HEK293 (cell line): ENCODE data around the gene PTPRN2.

Source experiments
- CTCF ChIA-PET: fragments of 350-600 bp; formaldehyde crosslinking; extraction: SDS; loops from one replicate; lab custom pipeline; 2021; ENCODE audit warnings: antibody characterized with exemption; lab: Yijun Ruan, JAX
- POLR2A ChIA-PET: fragments of 300-600 bp; formaldehyde crosslinking; extraction: SDS; loops from one replicate; lab custom pipeline; 2020; ENCODE audit warnings: antibody characterized with exemption, inconsistent platforms; lab: Yijun Ruan, JAX
- H3K27ac ChIP-seq: fragments of 200-500 bp; sonication (Bioruptor generic); 2 replicates; pipeline ENCODE4 v1.5.1; 2014; ENCODE audit warnings: low read depth, low read length, control low read depth, inconsistent platforms; ENCODE audit errors: extremely low read depth
- H3K36me3 ChIP-seq, 2 experiments: fragments of 200-500 bp in 1 of 2; sonication (Bioruptor generic) in 1 of 2; 1 replicate in 1 of 2; 2 replicates in 1 of 2; pipeline ENCODE4 v1.5.1; 2014 to 2017; ENCODE audit warnings: inconsistent platforms in 2 of 2, low read length in 2 of 2; ENCODE audit not compliant: control insufficient read depth in 2 of 2, insufficient read depth in 1 of 2
- H3K4me1 ChIP-seq: fragments of 200-500 bp; sonication (Bioruptor generic); 2 replicates; pipeline ENCODE4 v1.5.1; 2014; ENCODE audit warnings: mild to moderate bottlenecking, low read length, inconsistent platforms; ENCODE audit not compliant: control insufficient read depth, insufficient read depth
- H3K4me3 ChIP-seq: 2 replicates; pipeline ENCODE4 v1.5.1; 2011; ENCODE audit warnings: low read depth, mild to moderate bottlenecking, control low read depth, low read length, moderate library complexity
- H3K9me3 ChIP-seq: fragments of 200-500 bp; sonication (Bioruptor generic); 2 replicates; pipeline ENCODE4 v1.5.1; 2014; ENCODE audit warnings: low read depth, low read length, inconsistent platforms; ENCODE audit not compliant: control insufficient read depth, insufficient read depth
- GLIS1 ChIP-seq: fragments of 450-650 bp; formaldehyde crosslinking; IDR thresholded peaks from 2 replicates; pipeline ENCODE4 v1.5.1; 2016; ENCODE audit warnings: missing biosample characterization, missing genetic modification characterization
- HOXA7 ChIP-seq: sonication (generic); formaldehyde crosslinking; IDR thresholded peaks from 2 replicates; pipeline ENCODE4 v1.8.1; 2022; ENCODE audit warnings: missing genetic modification reagents, borderline replicate concordance
- IKZF3 ChIP-seq: fragments of 450-650 bp; IDR thresholded peaks from 2 replicates; pipeline ENCODE4 v1.5.0; 2018; ENCODE audit warnings: missing biosample characterization, mild to moderate bottlenecking, missing genetic modification characterization, moderate library complexity
- MZF1 ChIP-seq: fragments of 450-650 bp; formaldehyde crosslinking; IDR thresholded peaks from 2 replicates; pipeline ENCODE4 v1.5.1; 2017; ENCODE audit warnings: missing biosample characterization, missing genetic modification characterization, borderline replicate concordance
- OSR2 ChIP-seq: fragments of 450-650 bp; formaldehyde crosslinking; IDR thresholded peaks from 2 replicates; pipeline ENCODE4 v1.5.1; 2016; ENCODE audit warnings: missing biosample characterization, missing genetic modification characterization
- SALL2 ChIP-seq: fragments of 450-650 bp; formaldehyde crosslinking; IDR thresholded peaks from 2 replicates; pipeline ENCODE4 v1.5.0; 2017; ENCODE audit warnings: missing biosample characterization, mild to moderate bottlenecking, missing genetic modification characterization, borderline replicate concordance
- TRIM28 ChIP-seq: IDR thresholded peaks from 2 replicates; pipeline ENCODE4 v1.6.1; 2011; ENCODE audit warnings: low read length, control low read depth, borderline replicate concordance
- ZBTB21 ChIP-seq: fragments of 450-650 bp; formaldehyde crosslinking; IDR thresholded peaks from 2 replicates; pipeline ENCODE4 v1.5.1; 2017; ENCODE audit warnings: missing biosample characterization, missing genetic modification characterization
- ZFHX2 ChIP-seq: fragments of 450-650 bp; formaldehyde crosslinking; conservative IDR thresholded peaks from 2 replicates; pipeline ENCODE4 v1.5.1; 2016; ENCODE audit warnings: missing biosample characterization, missing genetic modification characterization
- ZFP3 ChIP-seq: fragments of 450-650 bp; formaldehyde crosslinking; IDR thresholded peaks from 2 replicates; pipeline ENCODE4 v1.5.1; 2016; ENCODE audit warnings: low read depth, missing biosample characterization, missing genetic modification characterization
- ZFP37 ChIP-seq: fragments of 450-650 bp; formaldehyde crosslinking; IDR thresholded peaks from 2 replicates; pipeline ENCODE4 v1.5.1; 2016; ENCODE audit warnings: missing biosample characterization, missing genetic modification characterization
- ZFP69B ChIP-seq: fragments of 450-650 bp; formaldehyde crosslinking; IDR thresholded peaks from 2 replicates; pipeline ENCODE4 v1.5.1; 2016; ENCODE audit warnings: missing biosample characterization, missing genetic modification characterization
- ZNF121 ChIP-seq: fragments of 450-650 bp; formaldehyde crosslinking; IDR thresholded peaks from 2 replicates; pipeline ENCODE4 v1.5.1; 2016; ENCODE audit warnings: missing biosample characterization, missing genetic modification characterization
- ZNF133 ChIP-seq: fragments of 450-650 bp; formaldehyde crosslinking; IDR thresholded peaks from 2 replicates; pipeline ENCODE4 v1.5.1; 2016; ENCODE audit warnings: missing biosample characterization, missing genetic modification characterization
- ZNF169 ChIP-seq: fragments of 450-650 bp; formaldehyde crosslinking; IDR thresholded peaks from 2 replicates; pipeline ENCODE4 v1.5.1; 2016; ENCODE audit warnings: missing biosample characterization, missing genetic modification characterization
- ZNF175 ChIP-seq: fragments of 450-650 bp; formaldehyde crosslinking; IDR thresholded peaks from 2 replicates; pipeline ENCODE4 v1.5.1; 2016; ENCODE audit warnings: missing biosample characterization, missing genetic modification characterization
- ZNF223 ChIP-seq: fragments of 450-650 bp; formaldehyde crosslinking; IDR thresholded peaks from 2 replicates; pipeline ENCODE4 v1.5.1; 2016; ENCODE audit warnings: missing biosample characterization, missing genetic modification characterization
- ZNF324 ChIP-seq: fragments of 450-650 bp; formaldehyde crosslinking; IDR thresholded peaks from 2 replicates; pipeline ENCODE4 v1.5.1; 2016; ENCODE audit warnings: missing biosample characterization, missing genetic modification characterization
- ZNF335 ChIP-seq: fragments of 450-650 bp; formaldehyde crosslinking; conservative IDR thresholded peaks from 2 replicates; pipeline ENCODE4 v1.5.1; 2016; ENCODE audit warnings: missing biosample characterization, missing genetic modification characterization
- ZNF404 ChIP-seq: fragments of 450-650 bp; formaldehyde crosslinking; IDR thresholded peaks from 2 replicates; pipeline ENCODE4 v1.5.1; 2017; ENCODE audit warnings: missing biosample characterization, missing genetic modification characterization
- ZNF48 ChIP-seq: fragments of 450-650 bp; formaldehyde crosslinking; IDR thresholded peaks from 2 replicates; pipeline ENCODE4 v1.5.1; 2016; ENCODE audit warnings: missing biosample characterization, missing genetic modification characterization
- ZNF510 ChIP-seq: fragments of 450-650 bp; formaldehyde crosslinking; IDR thresholded peaks from 2 replicates; pipeline ENCODE4 v1.5.1; 2018; ENCODE audit warnings: mild to moderate bottlenecking, missing genetic modification characterization, missing biosample characterization; ENCODE audit not compliant: insufficient replicate concordance
- ZNF610 ChIP-seq: fragments of 450-650 bp; formaldehyde crosslinking; IDR thresholded peaks from 2 replicates; pipeline ENCODE4 v1.5.1; 2016; ENCODE audit warnings: missing biosample characterization, missing genetic modification characterization, borderline replicate concordance
- ZNF624 ChIP-seq: fragments of 450-650 bp; formaldehyde crosslinking; IDR thresholded peaks from 2 replicates; pipeline ENCODE4 v1.5.1; 2017; ENCODE audit warnings: missing biosample characterization, missing genetic modification characterization
- ZNF658 ChIP-seq: fragments of 450-650 bp; formaldehyde crosslinking; IDR thresholded peaks from 2 replicates; pipeline ENCODE4; 2016; ENCODE audit warnings: missing biosample characterization, missing genetic modification characterization
- ZNF747 ChIP-seq: fragments of 450-650 bp; formaldehyde crosslinking; IDR thresholded peaks from 2 replicates; pipeline ENCODE4 v1.5.1; 2016; ENCODE audit warnings: missing biosample characterization, missing genetic modification characterization
- ZNF76 ChIP-seq: fragments of 450-650 bp; formaldehyde crosslinking; IDR thresholded peaks from 2 replicates; pipeline ENCODE4; 2016; ENCODE audit warnings: low read depth, missing biosample characterization, missing genetic modification characterization, borderline replicate concordance
- ZNF776 ChIP-seq: fragments of 450-650 bp; formaldehyde crosslinking; IDR thresholded peaks from 2 replicates; pipeline ENCODE4 v1.5.0; 2017; ENCODE audit warnings: missing biosample characterization, missing genetic modification characterization, borderline replicate concordance
- ZNF791 ChIP-seq: fragments of 450-650 bp; formaldehyde crosslinking; IDR thresholded peaks from 2 replicates; pipeline ENCODE4 v1.5.1; 2016; ENCODE audit warnings: missing biosample characterization, missing genetic modification characterization
- ZSCAN30 ChIP-seq: fragments of 450-650 bp; IDR thresholded peaks from 2 replicates; pipeline ENCODE4 v1.5.1; 2018; ENCODE audit warnings: missing biosample characterization, mild to moderate bottlenecking, missing genetic modification characterization, moderate library complexity
- ZXDB ChIP-seq: fragments of 450-650 bp; formaldehyde crosslinking; IDR thresholded peaks from 2 replicates; pipeline ENCODE4 v1.5.1; 2016; ENCODE audit warnings: missing biosample characterization, missing genetic modification characterization
- TF ChIP-seq, protein P1 (sequence below): fragments of 450-650 bp; formaldehyde crosslinking; IDR thresholded peaks from 2 replicates; pipeline ENCODE4 v1.5.1; 2016; ENCODE audit warnings: missing biosample characterization, missing genetic modification characterization
- TF ChIP-seq, protein P2 (sequence below): fragments of 450-650 bp; formaldehyde crosslinking; IDR thresholded peaks from 2 replicates; pipeline ENCODE4 v1.5.1; 2017; ENCODE audit warnings: missing biosample characterization, mild to moderate bottlenecking, missing genetic modification characterization, moderate library complexity
- TF ChIP-seq, protein P3 (sequence below): fragments of 450-650 bp; formaldehyde crosslinking; IDR thresholded peaks from 2 replicates; pipeline ENCODE4 v1.5.1; 2016; ENCODE audit warnings: missing biosample characterization, missing genetic modification characterization

The PTPRN2 gene

DNA sequence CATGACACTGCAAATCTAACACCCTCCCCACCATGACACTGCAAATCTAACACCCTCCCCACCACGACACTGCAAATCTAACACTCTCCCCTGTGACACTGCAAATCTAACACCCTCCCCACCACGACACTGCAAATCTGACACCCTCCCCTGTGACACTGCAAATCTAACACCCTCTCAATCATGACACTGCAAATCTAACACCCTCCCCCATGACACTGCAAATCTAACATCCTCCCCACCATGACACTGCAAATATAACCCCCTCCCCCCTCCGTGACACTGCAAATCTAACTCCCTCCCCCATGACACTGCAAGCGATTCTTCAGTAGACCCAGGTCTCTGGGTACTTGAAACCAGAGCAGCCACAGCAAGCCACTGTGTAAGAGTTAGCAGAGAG is 646.4 kb downstream of the PTPRN2 start:
- Histone ChIP-seq H3K9me3 (no peaks in the 10 kb centered on the region), H3K4me1 (no peaks in the 10 kb centered on the region), H3K36me3 (no peaks in the 10 kb centered on the region), H3K27ac (no peak overlapping the region), H3K4me3 (no peak overlapping the region)
- ChIA-PET POLR2A (no interaction called here), CTCF (no interaction called here)
- TF ChIP-seq ZNF791 (tag by site-specific recombination) (no peak), SALL2 (tag by site-specific recombination) (no peak), ZNF76 (no peak), ZNF121 (no peak), ZNF776 (tag by site-specific recombination) (no peak), ZFHX2 (tag by site-specific recombination) (no peak), ZXDB (tag by site-specific recombination) (no peak), ZNF404 (no peak), IKZF3 (tag by site-specific recombination) (no peak), HOXA7 (CRISPR knock-in tag) (no peak), ZNF335 (no peak), ZNF223 (no peak), ZNF169 (tag by site-specific recombination) (no peak)
- TF ChIP-seq, protein P1, sequence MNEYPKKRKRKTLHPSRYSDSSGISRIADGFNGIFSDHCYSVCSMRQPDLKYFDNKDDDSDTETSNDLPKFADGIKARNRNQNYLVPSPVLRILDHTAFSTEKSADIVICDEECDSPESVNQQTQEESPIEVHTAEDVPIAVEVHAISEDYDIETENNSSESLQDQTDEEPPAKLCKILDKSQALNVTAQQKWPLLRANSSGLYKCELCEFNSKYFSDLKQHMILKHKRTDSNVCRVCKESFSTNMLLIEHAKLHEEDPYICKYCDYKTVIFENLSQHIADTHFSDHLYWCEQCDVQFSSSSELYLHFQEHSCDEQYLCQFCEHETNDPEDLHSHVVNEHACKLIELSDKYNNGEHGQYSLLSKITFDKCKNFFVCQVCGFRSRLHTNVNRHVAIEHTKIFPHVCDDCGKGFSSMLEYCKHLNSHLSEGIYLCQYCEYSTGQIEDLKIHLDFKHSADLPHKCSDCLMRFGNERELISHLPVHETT (tag by site-specific recombination), result no peak
- TF ChIP-seq, all 188 proteins: peak for 0

DNA sequence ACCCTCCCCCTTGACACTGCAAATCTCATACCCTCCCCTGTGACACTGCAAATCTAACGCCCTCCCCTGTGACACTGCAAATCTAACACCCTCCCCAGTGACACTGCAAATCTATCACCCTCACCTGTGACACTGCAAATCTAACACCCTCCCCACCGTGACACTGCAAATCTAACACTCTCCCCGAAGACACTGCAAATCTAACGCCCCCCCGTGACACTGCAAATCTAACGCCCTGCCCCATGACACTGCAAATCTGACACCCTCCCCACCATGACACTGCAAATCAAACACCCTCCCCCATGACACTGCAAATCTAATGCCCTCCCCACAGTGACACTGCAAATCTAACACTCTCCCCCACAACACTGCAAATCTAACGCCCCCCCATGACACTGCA is 647.1 kb downstream of the PTPRN2 start:
- Histone ChIP-seq H3K4me3 (no peak overlapping the region), H3K4me1 (no peaks in the 10 kb centered on the region), H3K9me3 (no peaks in the 10 kb centered on the region), H3K27ac (no peak overlapping the region), H3K36me3 (no peaks in the 10 kb centered on the region)
- TF ChIP-seq ZFP3 (tag by site-specific recombination) (no peak), ZNF510 (tag by site-specific recombination) (no peak), ZFP69B (no peak), ZNF624 (tag by site-specific recombination) (no peak), ZNF324 (tag by site-specific recombination) (no peak), GLIS1 (tag by site-specific recombination) (no peak), ZNF175 (tag by site-specific recombination) (no peak), MZF1 (tag by site-specific recombination) (no peak), IKZF3 (tag by site-specific recombination) (no peak), ZFP37 (no peak), ZBTB21 (tag by site-specific recombination) (no peak), ZNF404 (no peak), ZSCAN30 (tag by site-specific recombination) (no peak)
- ChIA-PET POLR2A (no interaction called here), CTCF (no interaction called here)

DNA sequence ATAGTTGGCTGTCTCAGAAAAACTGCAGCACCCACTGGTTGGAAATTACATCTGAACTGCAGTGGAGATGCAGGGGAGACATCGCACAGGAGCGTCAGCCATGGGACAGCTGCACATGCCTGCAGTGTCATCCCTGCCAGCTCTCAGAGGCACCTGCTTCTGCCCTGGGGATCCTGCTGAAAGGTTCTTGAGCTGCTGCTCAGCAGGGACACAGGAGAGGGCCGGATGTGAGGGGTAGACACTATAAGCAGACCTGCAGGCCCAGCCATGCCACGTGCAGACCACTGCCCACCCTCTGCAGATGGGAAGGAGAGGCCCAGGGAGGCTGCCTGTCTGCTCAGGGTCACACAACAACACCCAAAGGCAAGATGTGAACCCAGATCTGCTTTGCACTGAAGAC is 649.4 kb downstream of the PTPRN2 start:
- Histone ChIP-seq H3K4me1 (no peaks in the 10 kb centered on the region), H3K27ac (no peak overlapping the region), H3K9me3 (no peaks in the 10 kb centered on the region), H3K4me3 (no peak overlapping the region), H3K36me3 (no peaks in the 10 kb centered on the region)
- POLR2A ChIA-PET, result no interaction called here
- TF ChIP-seq ZNF610 (tag by site-specific recombination) (no peak), ZNF658 (no peak), ZNF747 (tag by site-specific recombination) (no peak), ZNF48 (tag by site-specific recombination) (no peak), ZNF133 (tag by site-specific recombination) (no peak), TRIM28 (no peak), OSR2 (tag by site-specific recombination) (no peak)
- TF ChIP-seq, protein P2, sequence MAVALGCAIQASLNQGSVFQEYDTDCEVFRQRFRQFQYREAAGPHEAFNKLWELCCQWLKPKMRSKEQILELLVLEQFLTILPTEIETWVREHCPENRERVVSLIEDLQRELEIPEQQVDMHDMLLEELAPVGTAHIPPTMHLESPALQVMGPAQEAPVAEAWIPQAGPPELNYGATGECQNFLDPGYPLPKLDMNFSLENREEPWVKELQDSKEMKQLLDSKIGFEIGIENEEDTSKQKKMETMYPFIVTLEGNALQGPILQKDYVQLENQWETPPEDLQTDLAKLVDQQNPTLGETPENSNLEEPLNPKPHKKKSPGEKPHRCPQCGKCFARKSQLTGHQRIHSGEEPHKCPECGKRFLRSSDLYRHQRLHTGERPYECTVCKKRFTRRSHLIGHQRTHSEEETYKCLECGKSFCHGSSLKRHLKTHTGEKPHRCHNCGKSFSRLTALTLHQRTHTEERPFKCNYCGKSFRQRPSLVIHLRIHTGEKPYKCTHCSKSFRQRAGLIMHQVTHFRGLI (tag by site-specific recombination), result no peak
- TF ChIP-seq, protein P3, sequence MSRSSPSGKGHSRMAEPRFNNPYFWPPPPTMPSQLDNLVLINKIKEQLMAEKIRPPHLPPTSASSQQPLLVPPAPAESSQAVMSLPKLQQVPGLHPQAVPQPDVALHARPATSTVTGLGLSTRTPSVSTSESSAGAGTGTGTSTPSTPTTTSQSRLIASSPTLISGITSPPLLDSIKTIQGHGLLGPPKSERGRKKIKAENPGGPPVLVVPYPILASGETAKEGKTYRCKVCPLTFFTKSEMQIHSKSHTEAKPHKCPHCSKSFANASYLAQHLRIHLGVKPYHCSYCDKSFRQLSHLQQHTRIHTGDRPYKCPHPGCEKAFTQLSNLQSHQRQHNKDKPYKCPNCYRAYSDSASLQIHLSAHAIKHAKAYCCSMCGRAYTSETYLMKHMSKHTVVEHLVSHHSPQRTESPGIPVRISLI (tag by site-specific recombination), result no peak
- CTCF ChIA-PET, result no interaction called here
